Measurements from ENCODE around the gene PKD2L1. TPM values are rescaled to one million over a fixed set of nuclear protein-coding genes. Genes with fewer than 3 reads are reported as not detected.

Gene PKD2L1
- total RNA-seq, 2 experiments from 2014 or later, result 0.76 TPM; not detected in 1

GRCh38 chr10:100364735-100365391 is 34.8 kb upstream of the PKD2L1 start:
- intact Hi-C loops (cut with micrococcal nuclease; ENCODE audit: unreplicated experiment), result no loop called here
- no peak overlapping the region for H3K4me3 ChIP-seq (ENCODE audit: low read depth, low read length, poor library complexity, severe bottlenecking)
- no peak overlapping the region for H3K27ac ChIP-seq (ENCODE audit: low read depth, low read length, poor library complexity, severe bottlenecking)
- TF ChIP-seq EZH2phosphoT487 (IDR thresholded peaks at IDR 0.05; ENCODE audit: borderline replicate concordance, low read depth, low read length), result no peak
- no peak for TF ChIP-seq CTCF (conservative IDR thresholded peaks at IDR 0.05; ENCODE audit: low read length)
- H3K9me2 ChIP-seq (ENCODE audit: insufficient read depth, low read length), result no peaks in the 10 kb centered on the region
- H4K20me1 ChIP-seq (ENCODE audit: insufficient read depth, low read length), result 0 out of 2 replicates have a peak, but pooled peaks cover under 1% of the 10 kb centered on the region
- H2AFZ ChIP-seq (ENCODE audit: low read length), result no peak overlapping the region
- no peaks in the 10 kb centered on the region for H3K79me2 ChIP-seq (ENCODE audit: insufficient read depth, low read depth, low read length)
- peaks cover 52% of the 10 kb centered on the region for H3K36me3 ChIP-seq (ENCODE audit: insufficient read depth, low read length)
- H3K4me1 ChIP-seq (ENCODE audit: insufficient read depth, low read length, poor library complexity, severe bottlenecking), result no peaks in the 10 kb centered on the region
- DNase-seq (ENCODE audit: low spot score), result no peak
- H3K4me2 ChIP-seq (ENCODE audit: low read length), result no peak overlapping the region
- ChIA-PET POLR2A (interaction anchor here (1.3 to 7.4 kb wide), 2 partner anchors 13 to 16 kb away, joined by 4 to 58 read pairs; partner anchors contain the start of gene SCD), CTCF (ENCODE audit: unreplicated experiment) (interaction anchor here (1.4 kb wide), 1 partner anchor 19 kb away, joined by 4 read pairs; no protein-coding TSS in a partner anchor)
- BruUV-seq (replicated peaks), result no TSS peak
- H3K9me3 ChIP-seq (ENCODE audit: low read length), result no peaks in the 10 kb centered on the region

GRCh38 chr10:100364175-100364574 is 34.1 kb upstream of the PKD2L1 start:
- ChIA-PET CTCF (ENCODE audit: unreplicated experiment) (no interaction called here), POLR2A (interaction anchor here (0.6 to 7.4 kb wide), 4 partner anchors 9 to 16 kb away, joined by 3 to 58 read pairs (median 4); partner anchors contain the start of gene SCD)
- H3K4me1 ChIP-seq (ENCODE audit: insufficient read depth, low read length, poor library complexity, severe bottlenecking), result no peaks in the 10 kb centered on the region
- TF ChIP-seq CTCF (conservative IDR thresholded peaks at IDR 0.05; ENCODE audit: low read length), result no peak
- TF ChIP-seq EZH2phosphoT487 (IDR thresholded peaks at IDR 0.05; ENCODE audit: borderline replicate concordance, low read depth, low read length), result no peak
- H3K27ac ChIP-seq (ENCODE audit: low read depth, low read length, poor library complexity, severe bottlenecking), result no peak overlapping the region
- no peak overlapping the region for H3K4me2 ChIP-seq (ENCODE audit: low read length)
- intact Hi-C loops (cut with micrococcal nuclease; ENCODE audit: unreplicated experiment), result no loop called here
- BruUV-seq (replicated peaks), result TSS peak; percentile 62
- no peaks in the 10 kb centered on the region for H3K9me3 ChIP-seq (ENCODE audit: low read length)
- H3K4me3 ChIP-seq (ENCODE audit: low read depth, low read length, poor library complexity, severe bottlenecking), result no peak overlapping the region
- no peak overlapping the region for H2AFZ ChIP-seq (ENCODE audit: low read length)
- peaks cover 59% of the 10 kb centered on the region for H3K36me3 ChIP-seq (ENCODE audit: insufficient read depth, low read length)
- H4K20me1 ChIP-seq (ENCODE audit: insufficient read depth, low read length), result peaks cover 7% of the 10 kb centered on the region
- H3K9me2 ChIP-seq (ENCODE audit: insufficient read depth, low read length), result no peaks in the 10 kb centered on the region
- no peaks in the 10 kb centered on the region for H3K79me2 ChIP-seq (ENCODE audit: insufficient read depth, low read depth, low read length)
- DNase-seq (ENCODE audit: low spot score), result no peak
